DLD1 (cell line): Measurements from ENCODE around the gene PPP1R3C.

Experiments used
- in situ Hi-C: cut with HindIII; loops from 2 replicates; pipeline ENCODE4 v1.10.0; 2017; ENCODE audit warnings: low sequenced_read_pairs

PPP1R3C gene

DNA sequence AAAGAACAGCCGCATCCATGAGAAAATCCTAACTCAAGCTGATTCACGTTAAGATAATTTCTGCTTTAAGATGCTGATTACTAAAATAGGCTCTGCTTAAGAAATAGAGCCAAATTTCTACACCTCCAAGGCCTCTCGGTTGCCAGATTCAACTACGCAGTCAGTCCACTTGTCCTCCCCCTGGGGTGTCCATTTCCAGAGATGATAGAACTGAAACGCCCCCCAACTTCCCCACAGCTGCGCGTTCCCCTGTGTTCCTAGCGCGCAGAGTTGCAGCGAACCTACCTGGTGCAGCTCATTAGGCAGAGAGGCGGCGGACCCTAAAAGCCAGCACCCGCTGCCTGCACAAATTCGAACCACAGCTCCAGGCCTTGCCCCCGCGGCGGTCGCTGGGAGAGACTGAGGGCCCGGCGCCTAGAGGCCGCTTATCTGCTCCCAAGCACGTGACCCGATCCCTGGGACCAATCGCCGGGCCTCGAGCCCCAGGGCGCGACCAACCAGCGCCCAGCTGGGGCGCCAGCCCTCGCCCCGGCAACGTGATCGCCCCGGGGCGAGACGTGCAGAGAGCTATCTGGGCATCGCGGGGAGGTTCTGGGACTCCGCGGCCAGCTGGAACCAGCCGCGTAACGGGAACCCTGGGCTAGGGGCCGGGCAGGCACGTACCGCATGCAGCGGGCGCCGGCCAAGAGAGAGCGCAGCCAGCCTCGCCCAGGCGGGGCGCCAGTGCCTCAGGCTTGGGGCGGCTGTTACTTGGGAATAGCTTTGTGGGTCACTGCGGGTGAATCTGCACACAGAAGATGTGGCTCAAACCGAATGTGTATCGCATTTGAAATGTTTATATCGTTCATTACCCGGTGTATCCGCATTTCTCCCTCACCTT is at the start of gene PPP1R3C:
PPP1R3C (minus strand) TSS at position 401 of the 880 bp plus-strand sequence; CDS start at position 299, 102 bp downstream.
- in situ Hi-C loops = loop anchor here (10.0 kb wide), 1 partner anchor 148 kb away; no protein-coding TSS in a partner anchor

DNA sequence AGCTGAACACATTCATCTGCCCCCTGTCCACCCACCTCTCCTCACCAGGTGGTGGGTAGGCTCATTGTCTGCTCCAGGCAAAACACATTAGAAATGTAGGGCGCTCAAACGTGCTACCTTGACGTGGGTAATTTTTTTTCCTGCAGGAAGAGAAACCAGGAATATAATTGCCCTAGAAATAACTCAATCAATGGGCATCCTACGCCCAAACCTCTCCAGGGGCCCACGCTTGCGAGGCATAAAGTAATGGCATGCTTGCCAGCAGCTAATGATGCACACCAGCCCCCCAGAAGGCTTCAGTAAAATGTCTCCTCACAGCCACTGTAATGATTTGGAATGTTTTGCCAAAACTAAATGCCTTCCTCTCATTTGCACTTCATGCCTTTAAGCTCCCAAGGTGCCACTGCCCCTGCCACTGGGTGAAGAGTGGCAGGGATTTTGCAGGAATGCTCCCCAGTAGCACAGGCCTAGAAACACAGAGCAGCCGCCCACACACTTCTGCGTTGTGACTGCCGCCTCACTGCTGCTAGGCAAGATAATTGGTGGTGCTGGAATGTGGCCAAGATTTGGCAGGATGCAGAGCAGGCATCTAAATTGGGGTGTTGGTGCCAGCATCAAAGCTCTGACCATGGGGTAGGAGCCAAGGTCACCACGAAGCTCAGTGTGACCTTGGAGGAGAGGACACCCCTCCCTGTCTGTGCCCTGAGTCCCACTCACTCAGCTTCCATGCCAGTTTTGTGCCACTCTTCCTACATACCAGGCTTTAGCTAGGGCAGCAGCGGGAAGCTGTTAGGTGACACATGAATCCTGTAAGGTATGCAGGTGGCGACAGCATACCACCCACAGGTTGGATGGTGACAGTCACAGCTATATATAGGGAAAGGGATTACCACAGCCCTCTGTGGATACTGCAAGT is 48.7 kb upstream of the PPP1R3C start:
- in situ Hi-C loops = no loop called here

DNA sequence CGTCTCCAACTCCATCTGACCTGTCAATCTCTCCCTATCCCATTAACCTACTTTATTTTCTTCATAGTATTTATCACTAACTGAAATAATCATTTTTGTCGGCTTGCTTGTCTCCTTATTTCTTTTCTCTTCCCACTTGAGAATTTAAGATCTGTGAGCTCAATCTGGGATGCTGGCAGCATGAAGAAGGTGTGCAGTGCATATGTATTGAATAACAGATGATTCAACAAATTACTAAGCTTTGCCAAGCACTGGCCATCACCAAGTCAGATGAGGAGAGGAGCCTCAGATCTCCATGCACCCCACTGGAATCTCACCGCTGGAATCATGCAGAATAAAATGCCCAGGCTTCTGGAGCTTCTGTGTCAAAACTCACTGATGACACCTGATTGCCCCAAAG is 47.6 kb upstream of the PPP1R3C start:
- in situ Hi-C loops = no loop called here

DNA sequence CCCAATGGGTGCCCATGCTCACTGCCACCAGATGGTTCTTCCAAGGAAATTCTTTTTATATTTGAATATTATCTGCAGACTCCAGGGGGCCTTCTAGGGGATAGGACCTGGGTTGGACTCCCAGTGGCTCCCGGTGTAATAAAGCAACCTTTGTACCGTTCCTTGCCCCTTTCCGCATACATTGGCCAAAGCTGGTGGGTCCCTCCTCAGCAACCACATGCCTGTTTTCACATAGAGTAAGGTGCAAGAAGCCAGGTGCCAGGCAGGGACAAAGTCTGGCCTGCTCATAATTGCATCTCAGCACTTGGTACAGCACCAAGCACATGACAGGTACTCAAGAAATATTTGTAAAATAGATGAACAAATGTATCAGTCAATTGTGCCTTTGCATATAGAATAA is 46.4 kb upstream of the PPP1R3C start:
- in situ Hi-C loops = no loop called here

DNA sequence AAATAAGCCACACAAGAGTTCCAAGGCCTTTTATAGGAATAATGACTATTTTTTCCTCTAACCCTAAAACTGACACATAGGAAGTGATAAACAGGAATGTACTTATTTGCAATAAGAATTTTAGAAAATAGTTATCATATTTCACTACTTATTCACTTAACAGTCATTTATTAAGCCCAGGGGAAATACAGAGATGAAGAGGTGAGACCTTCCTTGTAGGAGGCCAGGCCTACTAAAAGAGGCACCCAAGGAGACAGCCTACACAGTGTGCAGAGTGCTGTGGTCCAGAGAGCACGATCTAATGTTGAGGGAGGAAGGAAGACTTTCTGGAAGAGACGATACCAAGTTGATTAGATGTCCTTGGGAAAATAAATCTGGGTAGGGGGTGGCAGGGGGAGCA is 45.0 kb upstream of the PPP1R3C start:
- in situ Hi-C loops = no loop called here

DNA sequence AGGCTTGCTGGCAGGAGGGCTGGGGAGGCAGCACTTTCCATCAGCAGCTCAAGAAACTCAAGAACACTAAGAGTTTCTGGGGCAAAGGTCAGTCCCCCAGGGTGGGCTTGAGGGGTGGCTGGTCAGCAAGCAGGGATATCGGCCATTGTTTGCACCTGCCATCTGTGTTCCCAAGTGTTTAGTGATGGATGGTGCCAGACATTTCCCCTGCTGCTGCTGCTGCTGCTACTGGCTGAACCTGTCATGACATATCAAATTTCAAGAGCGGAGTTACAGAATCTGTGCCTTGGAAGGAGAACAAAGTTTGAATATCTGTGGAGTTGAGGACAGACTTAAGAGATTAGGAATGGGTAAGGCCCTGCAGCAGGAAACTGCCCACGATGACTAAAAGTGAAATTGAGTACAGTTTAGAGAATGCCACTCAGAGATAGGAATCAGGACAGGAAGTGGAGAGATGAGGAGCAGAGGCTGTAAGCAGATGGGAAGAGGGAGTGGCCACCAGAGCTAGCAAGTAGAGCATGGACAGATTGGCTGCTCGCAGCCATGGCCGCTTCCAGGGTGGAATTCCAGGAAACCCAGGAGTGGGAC is 39.2 kb upstream of the PPP1R3C start:
- in situ Hi-C loops = no loop called here

DNA sequence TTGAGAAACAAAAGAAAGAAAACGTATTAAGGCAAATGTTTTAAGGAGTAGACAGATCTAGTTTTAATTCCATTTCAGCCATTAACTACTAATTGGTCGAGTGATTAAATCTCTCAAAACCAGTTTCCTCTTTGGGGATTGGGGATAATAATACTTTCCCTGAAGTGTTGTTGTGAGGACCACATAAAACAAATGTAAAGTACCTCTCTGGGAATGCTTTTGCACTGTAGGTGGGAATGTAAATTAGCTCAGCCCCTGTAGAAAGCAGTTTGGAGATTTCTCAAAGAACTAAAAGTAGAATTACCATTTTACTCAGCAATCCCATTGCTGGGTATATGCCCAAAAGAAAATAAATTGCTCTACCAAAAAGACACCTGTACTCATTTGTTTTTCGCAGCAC is 36.0 kb upstream of the PPP1R3C start:
- in situ Hi-C loops = no loop called here

DNA sequence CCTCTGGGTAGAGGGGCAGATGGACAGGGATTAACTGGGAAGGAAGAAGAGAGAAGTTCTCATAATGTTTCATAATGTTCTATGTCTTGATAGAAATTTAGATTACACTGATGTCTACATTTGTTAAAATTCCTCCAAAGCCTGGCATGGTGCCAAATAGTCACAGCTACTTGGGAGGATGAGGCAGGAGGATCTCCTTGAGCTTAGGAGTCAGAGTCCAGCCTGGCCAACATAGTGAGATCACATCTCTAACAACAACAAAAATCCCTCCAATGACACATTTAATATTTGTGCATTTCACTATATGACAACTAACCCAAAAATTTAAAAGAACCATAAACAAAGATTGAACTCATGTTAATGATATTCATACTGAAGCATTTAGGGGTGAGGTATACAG is 33.0 kb upstream of the PPP1R3C start:
- in situ Hi-C loops = no loop called here

DNA sequence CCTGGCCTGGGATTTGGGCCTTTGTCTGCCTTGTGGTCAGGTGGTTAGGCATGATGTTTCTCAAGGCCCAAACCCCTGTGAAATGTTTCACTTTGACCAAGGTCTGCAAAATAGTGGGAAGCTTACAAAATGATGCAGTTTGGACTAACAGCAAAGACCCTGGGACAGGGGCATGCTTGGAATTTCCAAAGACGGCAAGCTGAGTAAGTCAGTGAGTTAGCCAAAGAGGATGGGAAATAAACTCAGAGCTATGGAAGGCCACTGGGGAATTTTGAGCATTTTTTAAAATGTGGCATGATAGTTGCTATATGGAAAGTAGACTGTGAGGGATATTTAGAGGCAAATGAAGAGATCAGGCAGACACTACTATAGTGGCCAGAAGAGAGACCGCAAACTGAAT is 31.6 kb upstream of the PPP1R3C start:
- in situ Hi-C loops = no loop called here

DNA sequence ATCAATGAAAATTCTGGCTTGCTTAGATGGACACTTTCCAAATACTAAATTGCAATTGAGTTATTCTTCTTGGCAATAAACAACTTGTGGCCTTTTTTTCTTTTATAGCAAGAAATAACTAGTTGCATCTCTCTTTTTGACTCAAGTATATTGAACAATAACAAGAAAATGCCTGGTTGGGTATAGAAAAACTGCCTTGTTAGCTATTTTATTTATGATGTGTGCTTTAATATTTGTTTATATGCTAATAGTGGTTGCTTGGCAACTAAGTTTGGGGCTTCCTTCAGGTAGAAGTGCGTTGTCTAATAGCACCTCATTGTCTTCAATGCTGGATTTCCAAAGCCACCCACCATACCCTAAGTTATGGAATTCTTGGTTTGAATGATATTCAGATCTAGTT is 30.1 kb upstream of the PPP1R3C start:
- in situ Hi-C loops = no loop called here

DNA sequence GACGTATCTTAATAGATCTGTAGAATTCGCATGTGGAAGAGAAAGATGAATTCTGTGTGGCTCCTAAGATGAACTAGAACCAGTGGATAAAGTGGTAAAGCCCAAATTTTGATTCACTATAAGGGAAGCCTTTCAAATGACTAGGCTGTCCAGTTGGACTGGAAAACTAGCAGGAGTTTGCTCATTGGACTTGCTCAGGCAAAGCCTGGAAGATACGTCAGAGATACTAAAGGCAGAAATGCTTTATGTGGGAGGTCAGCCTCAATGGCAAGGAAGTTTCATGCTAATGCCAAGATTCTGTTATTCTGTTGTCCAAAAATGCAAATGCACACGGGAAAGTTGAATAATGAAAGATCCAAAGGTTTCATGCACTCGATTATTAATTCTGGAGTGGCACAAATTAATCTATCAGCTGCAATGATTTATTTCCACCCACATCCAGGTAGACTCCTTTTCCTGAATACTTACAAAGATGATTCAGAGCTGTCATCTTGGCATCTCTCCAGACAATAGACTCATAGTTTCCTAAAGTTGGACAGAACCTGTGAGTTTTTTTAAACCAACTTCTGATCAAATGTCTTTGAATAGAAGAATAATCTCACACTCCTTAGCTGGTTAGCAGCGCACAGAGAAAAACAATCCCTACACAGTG is 20.5 kb upstream of the PPP1R3C start:
- in situ Hi-C loops = no loop called here

DNA sequence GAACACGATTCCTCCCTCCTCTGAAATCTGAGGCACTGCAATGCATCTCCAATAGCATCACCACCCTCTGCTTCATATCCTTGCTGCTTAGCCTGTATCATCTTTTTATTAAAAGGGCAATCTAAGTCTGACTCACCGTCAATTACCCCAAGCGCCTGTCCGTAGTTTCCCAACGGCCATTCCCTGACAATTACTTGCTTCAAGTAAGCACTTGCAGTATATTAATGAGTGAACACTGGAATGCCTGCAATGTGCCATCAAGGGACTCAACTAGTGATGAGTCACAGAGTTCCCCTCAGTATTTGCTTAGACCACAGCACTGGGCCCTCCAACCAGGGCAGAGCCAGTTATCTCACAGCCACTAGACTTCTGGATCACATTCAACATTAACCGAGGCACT is 19.5 kb upstream of the PPP1R3C start:
- in situ Hi-C loops = no loop called here

DNA sequence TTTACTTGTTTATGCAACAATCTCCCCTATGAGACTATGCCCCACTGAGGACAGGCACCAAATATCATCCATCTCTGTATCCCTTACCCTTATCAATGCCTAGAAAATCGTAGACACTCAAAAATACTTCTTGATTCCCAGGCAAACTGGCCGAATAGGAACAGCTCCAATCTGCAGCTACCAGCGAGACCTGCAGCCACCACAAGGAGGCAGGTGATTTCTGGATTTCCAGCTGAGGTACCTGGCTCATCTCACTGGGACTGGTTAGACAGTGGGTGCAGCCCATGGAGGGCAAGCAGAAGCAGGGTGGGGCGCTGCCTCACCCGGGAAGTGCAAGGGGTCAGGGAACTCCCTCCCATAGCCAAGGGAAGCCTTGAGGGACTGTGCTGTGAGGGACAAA is 10.8 kb upstream of the PPP1R3C start:
- in situ Hi-C loops = no loop called here

DNA sequence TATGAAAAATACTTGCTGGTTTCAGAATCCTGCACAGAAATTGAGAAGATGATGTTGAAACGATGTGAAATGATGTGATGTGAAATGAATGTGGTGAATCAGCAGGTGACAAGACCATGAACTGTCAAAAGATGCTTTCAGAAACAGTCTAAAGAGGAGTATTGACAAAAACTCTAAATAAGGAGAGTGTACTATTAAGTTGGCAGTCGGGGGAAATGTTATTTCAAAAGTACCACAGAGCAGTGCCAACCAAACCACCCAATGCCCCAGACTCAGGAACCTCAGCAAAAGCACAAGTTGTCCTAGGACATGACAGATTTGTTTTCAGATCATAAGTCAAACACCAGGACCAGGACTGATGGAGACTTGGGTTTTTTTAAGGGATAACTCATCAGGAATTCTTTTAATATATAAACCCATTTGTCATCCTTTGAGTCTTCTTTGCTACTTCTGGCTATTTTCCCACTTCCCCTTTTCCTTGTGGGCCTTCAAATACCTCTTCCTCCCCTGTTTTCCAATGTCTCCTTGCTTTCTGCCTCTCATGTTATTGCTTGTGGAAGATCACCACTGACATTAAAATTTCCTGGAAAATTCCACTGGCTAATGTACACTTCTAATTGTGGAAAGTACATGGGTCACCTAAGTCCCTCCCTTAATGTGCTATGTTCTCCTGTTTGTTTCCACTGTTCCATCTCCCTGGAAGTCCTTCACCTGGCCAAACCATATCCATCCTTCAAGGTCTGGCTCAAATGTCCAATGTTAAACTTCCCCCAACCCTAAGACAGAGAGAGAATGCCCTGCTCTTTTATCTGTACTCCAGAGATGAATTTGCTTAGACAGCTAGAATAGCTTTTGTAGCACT is 10.2 kb upstream of the PPP1R3C start:
- in situ Hi-C loops = no loop called here

DNA sequence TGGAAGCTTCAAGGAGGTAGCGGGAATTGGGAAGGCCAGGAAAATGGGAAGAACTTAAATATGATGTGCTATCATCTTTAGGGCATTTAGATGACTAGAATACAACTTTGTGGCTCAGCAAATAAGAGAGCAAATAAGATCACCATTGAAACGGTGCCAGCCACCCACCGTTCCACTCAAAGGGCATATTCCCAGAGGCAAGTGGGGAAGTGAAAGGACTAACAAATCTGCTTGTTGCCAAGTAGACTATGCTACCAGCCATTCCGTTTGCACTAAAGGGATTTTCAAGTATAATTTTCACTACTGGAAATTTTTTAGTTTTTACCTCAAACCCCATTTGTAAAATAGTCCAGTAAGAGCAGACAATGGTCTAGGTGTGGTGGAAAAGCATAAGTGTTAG is 4.0 kb upstream of the PPP1R3C start:
- in situ Hi-C loops = loop anchor here (5.0 to 10.0 kb wide), 2 partner anchors 85 to 152 kb away; no protein-coding TSS in a partner anchor

DNA sequence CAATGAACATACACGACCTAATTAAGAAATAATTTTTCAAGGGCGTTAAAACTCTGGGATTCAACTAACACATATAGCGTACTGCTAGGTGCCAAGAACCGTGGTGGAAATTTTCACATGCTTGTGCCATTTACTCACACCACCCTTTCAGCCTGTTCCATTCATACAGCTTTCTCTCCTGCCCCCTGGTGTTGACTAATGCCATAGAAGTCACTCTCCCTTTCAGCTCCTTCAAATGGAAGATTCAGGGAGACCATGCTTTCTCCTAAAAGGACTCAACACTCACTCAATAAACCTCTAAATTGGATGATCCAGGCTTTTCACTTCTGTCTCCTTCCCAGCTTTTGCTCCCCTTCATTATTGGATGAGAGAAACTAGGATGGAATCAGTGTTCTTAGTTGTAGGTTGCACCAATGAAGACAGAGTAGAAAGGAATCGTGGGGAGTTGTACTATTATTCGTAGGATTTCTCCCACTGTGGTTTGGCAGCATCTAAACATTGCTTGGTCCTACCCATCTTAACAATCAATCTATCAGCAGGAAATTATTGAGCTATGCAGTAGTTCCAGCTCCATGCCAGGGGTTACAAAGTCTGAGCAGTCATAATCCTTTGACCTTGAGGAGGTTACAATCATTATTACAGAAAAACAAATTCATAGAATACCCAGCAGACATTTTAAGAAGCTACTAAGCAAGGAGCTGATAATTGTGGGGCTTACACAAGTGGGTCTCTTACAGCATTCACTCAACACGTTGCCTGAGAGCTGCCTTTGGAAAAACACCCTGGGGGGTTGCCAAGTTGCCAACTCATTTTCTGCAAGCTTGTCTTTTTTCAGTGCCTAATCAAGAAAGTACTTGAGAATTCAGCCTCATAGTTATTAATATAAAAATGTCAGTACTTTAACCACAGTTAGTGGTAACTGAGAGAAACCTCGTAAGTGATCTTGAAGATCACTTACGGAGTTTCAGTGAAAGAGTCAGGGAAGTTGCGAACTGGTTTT is 2.8 kb upstream of the PPP1R3C start:
- in situ Hi-C loops = loop anchor here (5.0 to 10.0 kb wide), 2 partner anchors 87 to 151 kb away; no protein-coding TSS in a partner anchor

DNA sequence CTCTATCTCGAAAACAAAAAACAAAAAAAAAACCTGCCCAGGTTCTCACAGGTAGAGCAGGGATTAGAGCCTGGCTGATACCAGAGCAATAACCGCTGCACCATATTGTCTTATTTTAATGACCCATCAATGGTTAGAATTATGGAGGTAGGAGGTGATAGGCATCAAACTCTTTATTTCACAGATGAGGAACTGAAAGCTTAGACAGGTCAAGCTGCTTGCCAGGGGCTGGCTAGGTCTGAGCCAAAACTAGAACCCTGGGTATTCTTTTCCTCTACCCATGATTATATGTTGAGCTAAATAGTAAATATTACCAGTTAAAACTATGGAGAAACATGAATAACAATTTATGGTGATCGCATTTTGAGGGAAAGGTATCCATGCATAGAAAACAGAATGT is 2.0 kb upstream of the PPP1R3C start:
- in situ Hi-C loops = loop anchor here (5.0 to 10.0 kb wide), 2 partner anchors 87 to 150 kb away; no protein-coding TSS in a partner anchor

DNA sequence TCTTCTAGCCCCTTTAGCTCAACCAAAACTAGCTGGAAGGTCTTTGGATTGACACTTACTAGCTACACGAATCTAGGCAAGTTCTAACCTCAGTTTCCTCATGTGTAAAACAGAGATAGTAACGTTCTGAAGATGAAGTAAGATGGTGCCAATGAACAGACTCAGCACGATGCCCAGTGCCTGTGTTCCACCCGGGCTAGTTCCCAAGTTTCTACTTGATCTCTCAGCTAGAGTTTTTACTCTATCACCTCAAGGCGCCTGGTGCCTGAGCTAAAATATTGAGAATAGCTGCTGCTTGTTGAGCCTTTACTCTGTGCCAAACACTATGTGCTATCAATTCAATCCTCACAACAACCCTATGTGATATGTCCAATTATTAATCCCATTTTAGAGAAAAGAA is 1.4 kb upstream of the PPP1R3C start:
- in situ Hi-C loops = loop anchor here (10.0 kb wide), 1 partner anchor 149 kb away; no protein-coding TSS in a partner anchor
